CD14-positive monocyte (primary cell): ENCODE data around the gene POLK. TPM values are rescaled to one million over a fixed set of nuclear protein-coding genes. Genes with fewer than 3 reads are reported as not detected.

Experiments
- DNase-seq, 3 donors: peaks; one replicate each; pipeline ENCODE4 v3.0.0-alpha.2; 2011 to 2022
- H2AFZ ChIP-seq: 2 replicates; pipeline ENCODE4 v1.6.0; 2012; ENCODE audit warnings: mild to moderate bottlenecking, low read depth, low read length, inconsistent platforms; ENCODE audit not compliant: insufficient read depth, poor library complexity, severe bottlenecking
- H3K27ac ChIP-seq, 2 donors: 1 replicate in 1 of 2; 2 replicates in 1 of 2; pipeline ENCODE4 v1.5.1; 2012 to 2013; ENCODE audit warnings: low read length in 2 of 2, control low read depth in 1 of 2, inconsistent platforms in 1 of 2, low read depth in 1 of 2, mild to moderate bottlenecking in 1 of 2
- H3K27me3 ChIP-seq, 2 donors: one replicate each; pipeline versions ENCODE4 v1.6.0 to v1.6.1; 2011 to 2013; ENCODE audit warnings: low read length in 2 of 2; ENCODE audit not compliant: control insufficient read depth in 2 of 2, insufficient read depth in 2 of 2
- H3K36me3 ChIP-seq, 2 donors: replicated peaks in 1 of 2; 1 replicate in 1 of 2; 2 replicates in 1 of 2; pipeline versions ENCODE4 v1.5.1 to v1.6.1; 2012 to 2013; ENCODE audit warnings: low read length in 2 of 2, control low read depth in 1 of 2, inconsistent platforms in 1 of 2, mild to moderate bottlenecking in 1 of 2; ENCODE audit not compliant: insufficient read depth in 2 of 2, control insufficient read depth in 1 of 2
- H3K4me1 ChIP-seq, 2 donors: 1 replicate in 1 of 2; 2 replicates in 1 of 2; pipeline versions ENCODE4 v1.5.1 to v1.6.1; 2012 to 2013; ENCODE audit warnings: low read length in 2 of 2, control low read depth in 1 of 2, inconsistent platforms in 1 of 2, mild to moderate bottlenecking in 1 of 2, moderate library complexity in 1 of 2; ENCODE audit not compliant: insufficient read depth in 2 of 2, control insufficient read depth in 1 of 2
- H3K4me2 ChIP-seq: replicated peaks from 2 replicates; pipeline ENCODE3; 2012; ENCODE audit warnings: low read length, moderate library complexity, mild to moderate bottlenecking; ENCODE audit not compliant: poor library complexity, severe bottlenecking; ENCODE audit errors: extremely low read depth
- H3K4me3 ChIP-seq, 3 experiments: fragments of 200-600 bp in 1 of 3; sonication (generic) in 1 of 3; replicated peaks in 1 of 3; 1 replicate in 2 of 3; 2 replicates in 1 of 3; pipeline ENCODE4 v1.5.1; 2011 to 2013; ENCODE audit warnings: low read length in 3 of 3, mild to moderate bottlenecking in 3 of 3, control low read depth in 2 of 3, low read depth in 2 of 3, inconsistent platforms in 1 of 3, moderate library complexity in 1 of 3
- H3K79me2 ChIP-seq: 2 replicates; pipeline ENCODE4 v1.6.0; 2012; ENCODE audit warnings: mild to moderate bottlenecking, control low read depth, inconsistent platforms, low read length, moderate library complexity; ENCODE audit not compliant: insufficient read depth
- H3K9ac ChIP-seq: 2 replicates; pipeline ENCODE4 v1.6.0; 2017; ENCODE audit warnings: low read length, mild to moderate bottlenecking; ENCODE audit not compliant: insufficient read depth, poor library complexity, severe bottlenecking
- H3K9me3 ChIP-seq, 2 donors: replicated peaks in 1 of 2; 1 replicate in 1 of 2; 2 replicates in 1 of 2; pipeline versions ENCODE4 v1.5.1 to v1.6.1; 2012 to 2013; ENCODE audit warnings: low read length in 2 of 2, control low read depth in 1 of 2; ENCODE audit not compliant: control insufficient read depth in 1 of 2, insufficient read depth in 1 of 2
- H4K20me1 ChIP-seq: 2 replicates; pipeline ENCODE4 v1.6.0; 2012; ENCODE audit warnings: mild to moderate bottlenecking, low read length, control low read depth, moderate library complexity; ENCODE audit not compliant: insufficient read depth
- H3K27ac Mint-ChIP-seq, 7 donors: one replicate each; pipeline ENCODE4 v1.8.0; 2020; ENCODE audit warnings: mild to moderate bottlenecking in 7 of 7, mixed read lengths in 7 of 7, moderate library complexity in 6 of 7, inconsistent platforms in 2 of 7
- H3K27me3 Mint-ChIP-seq, 3 donors: one replicate each; pipeline ENCODE4 v1.8.0; 2021 to 2022; ENCODE audit warnings: low read depth in 3 of 3, mild to moderate bottlenecking in 3 of 3, mixed read lengths in 3 of 3, moderate library complexity in 3 of 3, inconsistent platforms in 1 of 3
- H3K36me3 Mint-ChIP-seq, 2 donors: one replicate each; pipeline ENCODE4 v1.8.0; 2020; ENCODE audit warnings: mixed read lengths in 2 of 2, inconsistent platforms in 1 of 2, mild to moderate bottlenecking in 1 of 2
- H3K4me1 Mint-ChIP-seq: one replicate; pipeline ENCODE4 v1.8.0; 2020; ENCODE audit warnings: mild to moderate bottlenecking, mixed read lengths
- H3K4me3 Mint-ChIP-seq, 2 donors: one replicate each; pipeline ENCODE4 v1.8.0; 2020; ENCODE audit warnings: mild to moderate bottlenecking in 2 of 2, mixed read lengths in 2 of 2, moderate library complexity in 1 of 2
- H3K9me3 Mint-ChIP-seq, 7 donors: one replicate each; pipeline ENCODE4 v1.8.0; 2020 to 2022; ENCODE audit warnings: mixed read lengths in 7 of 7, mild to moderate bottlenecking in 6 of 7, moderate library complexity in 6 of 7, inconsistent platforms in 2 of 7
- WGBS: methylation state at CpG from one replicate; pipeline ENCODE4 v1.1.5; 2013; ENCODE audit warnings: missing lambda C conversion rate; ENCODE audit not compliant: insufficient coverage; 5-methylcytosine and 5-hydroxymethylcytosine counted together
- intact Hi-C, 2 donors: fragments of 100-400 bp; cut with micrococcal nuclease; formaldehyde crosslinking; loops; one replicate each; pipeline versions ENCODE4 v1.15.0 to v1.15.1; 2023
- polyA plus RNA-seq, 3 donors: library from polyadenylated mRNA; depleted of rRNA in 1 of 3; unstranded in 2 of 3; stranded (reverse) in 1 of 3; fragments of 300-500 nt in 2 of 3; fragments of >200 nt in 1 of 3; fragmentation: Illumina TruSeq in 2 of 3; gene quantifications; 1 replicate in 2 of 3; 2 replicates in 1 of 3; pipeline ENCODE4 v1.2.3, GENCODE V29; 2012 to 2021
- TF ChIP-seq, protein P1 (sequence below): fragments of 200-600 bp; IDR thresholded peaks from one replicate; pipeline ENCODE4 v1.8.0; 2022; ENCODE audit warnings: antibody characterized with exemption, mild to moderate bottlenecking

The POLK gene
- polyA plus RNA-seq, 3 donors = 18.1 to 27.2 (median 22.3) TPM

DNA sequence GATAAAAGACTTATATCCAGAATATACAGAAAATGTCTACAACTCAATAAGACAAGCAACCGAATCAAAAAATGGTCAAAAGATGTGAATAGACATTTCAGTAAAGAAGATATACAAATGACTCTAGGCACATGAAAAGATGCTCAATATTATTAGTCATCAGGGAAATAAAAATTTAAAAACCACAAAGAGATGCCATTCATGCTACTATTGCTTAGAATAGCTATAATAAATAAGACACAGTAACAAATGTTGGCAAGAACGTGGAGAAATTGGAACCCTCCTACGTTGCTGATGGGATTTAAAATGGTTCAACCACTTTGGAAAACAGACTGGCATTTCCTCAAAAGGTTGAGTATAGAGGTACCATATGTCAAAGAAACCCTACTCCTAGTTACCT lies 39.8 kb downstream of the POLK start:
- H3K4me1 Mint-ChIP-seq = peaks cover 5% of the 10 kb centered on the region
- H2AFZ ChIP-seq = no peak overlapping the region
- DNase-seq = no peak
- no peak overlapping the region for H3K27ac Mint-ChIP-seq
- peaks cover 44% of the 10 kb centered on the region for H3K79me2 ChIP-seq
- H3K36me3 Mint-ChIP-seq = peaks cover 44 to 52% of the 10 kb centered on the region in 2 donors
- no peak overlapping the region for H3K27ac ChIP-seq
- H3K4me2 ChIP-seq = no peak overlapping the region
- peaks cover 34 to 52% of the 10 kb centered on the region in 2 donors for H3K36me3 ChIP-seq
- no peaks in the 10 kb centered on the region for H3K27me3 ChIP-seq
- H3K4me3 ChIP-seq = no peak overlapping the region
- WGBS = no CpG with 5 or more reads among the region's 3 CpGs
- H4K20me1 ChIP-seq = peaks cover 7% of the 10 kb centered on the region
- intact Hi-C loops = no loop called here
- H3K9ac ChIP-seq = no peak overlapping the region
- no peaks in the 10 kb centered on the region for H3K9me3 ChIP-seq
- no peaks in the 10 kb centered on the region for H3K9me3 Mint-ChIP-seq
- H3K4me3 Mint-ChIP-seq = no peak overlapping the region
- no peaks in the 10 kb centered on the region for H3K4me1 ChIP-seq
- H3K27me3 Mint-ChIP-seq = no peaks in the 10 kb centered on the region
- TF ChIP-seq, protein P1, sequence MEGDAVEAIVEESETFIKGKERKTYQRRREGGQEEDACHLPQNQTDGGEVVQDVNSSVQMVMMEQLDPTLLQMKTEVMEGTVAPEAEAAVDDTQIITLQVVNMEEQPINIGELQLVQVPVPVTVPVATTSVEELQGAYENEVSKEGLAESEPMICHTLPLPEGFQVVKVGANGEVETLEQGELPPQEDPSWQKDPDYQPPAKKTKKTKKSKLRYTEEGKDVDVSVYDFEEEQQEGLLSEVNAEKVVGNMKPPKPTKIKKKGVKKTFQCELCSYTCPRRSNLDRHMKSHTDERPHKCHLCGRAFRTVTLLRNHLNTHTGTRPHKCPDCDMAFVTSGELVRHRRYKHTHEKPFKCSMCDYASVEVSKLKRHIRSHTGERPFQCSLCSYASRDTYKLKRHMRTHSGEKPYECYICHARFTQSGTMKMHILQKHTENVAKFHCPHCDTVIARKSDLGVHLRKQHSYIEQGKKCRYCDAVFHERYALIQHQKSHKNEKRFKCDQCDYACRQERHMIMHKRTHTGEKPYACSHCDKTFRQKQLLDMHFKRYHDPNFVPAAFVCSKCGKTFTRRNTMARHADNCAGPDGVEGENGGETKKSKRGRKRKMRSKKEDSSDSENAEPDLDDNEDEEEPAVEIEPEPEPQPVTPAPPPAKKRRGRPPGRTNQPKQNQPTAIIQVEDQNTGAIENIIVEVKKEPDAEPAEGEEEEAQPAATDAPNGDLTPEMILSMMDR = no peak

DNA sequence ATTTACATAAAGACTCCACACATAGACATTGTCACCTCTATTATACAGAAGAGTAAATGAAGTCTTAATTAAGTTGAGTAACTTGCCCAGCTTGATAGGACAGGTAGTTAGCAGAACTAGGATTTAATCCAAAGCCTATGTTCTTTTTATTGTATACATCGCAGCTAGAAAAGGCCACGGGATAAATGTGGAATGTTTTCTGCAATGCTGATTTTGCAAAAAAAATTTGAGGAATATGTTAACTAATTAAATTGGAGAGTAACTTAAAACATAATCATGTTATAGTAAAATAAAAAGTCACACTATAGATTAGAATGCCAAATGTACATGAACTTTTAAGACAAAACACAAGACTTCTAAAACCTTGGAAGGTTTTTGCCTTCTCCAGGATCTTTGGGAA lies 41.1 kb downstream of the POLK start:
- H3K36me3 Mint-ChIP-seq = peaks cover 55 to 64% of the 10 kb centered on the region in 2 donors
- intact Hi-C loops = no loop called here
- no peak for DNase-seq
- peaks cover 3% of the 10 kb centered on the region for H4K20me1 ChIP-seq
- TF ChIP-seq, protein P1 = no peak
- H3K9ac ChIP-seq = no peak overlapping the region
- H2AFZ ChIP-seq = no peak overlapping the region
- H3K4me1 ChIP-seq = peaks cover 3 to 7% of the 10 kb centered on the region in 2 donors
- no peaks in the 10 kb centered on the region for H3K9me3 ChIP-seq
- peaks cover 46% of the 10 kb centered on the region for H3K79me2 ChIP-seq
- no peak overlapping the region for H3K27ac Mint-ChIP-seq
- H3K27me3 ChIP-seq = no peaks in the 10 kb centered on the region
- H3K4me1 Mint-ChIP-seq = peaks cover 13% of the 10 kb centered on the region
- H3K27me3 Mint-ChIP-seq = no peaks in the 10 kb centered on the region
- H3K27ac ChIP-seq = no peak overlapping the region
- no peak overlapping the region for H3K4me3 Mint-ChIP-seq
- peaks cover 32 to 58% of the 10 kb centered on the region in 2 donors for H3K36me3 ChIP-seq
- H3K4me3 ChIP-seq = no peak overlapping the region
- no CpG with 5 or more reads among the region's 2 CpGs for WGBS
- no peak overlapping the region for H3K4me2 ChIP-seq
- no peaks in the 10 kb centered on the region for H3K9me3 Mint-ChIP-seq
